Skeletal muscle cell (primary cell): ENCODE measurements around the gene NUDT2.
A peak's percentile ranks its signal among the peaks of the same experiment; 100 is the strongest.
"Not testable (repeated sequence)": the region's sequence is repeated elsewhere in the genome, so short reads cannot be mapped to it uniquely, and the experiment has no call there.

ENCODE experiments used
- DNase-seq: peaks from one replicate; pipeline ENCODE4 v3.0.0-alpha.2; 2010; ENCODE audit warnings: low read depth
- H3K4me3 ChIP-seq: 2 replicates; pipeline ENCODE4 v1.5.1; 2011; ENCODE audit warnings: low read depth, mild to moderate bottlenecking, control low read depth, low read length, moderate library complexity

NUDT2 gene

GRCh38 chr9:34328987-34329832 lies at the start of gene NUDT2, which contains the start of gene KIF24:
Gene NUDT2 (plus strand): TSS chr9:34329569. CDS start chr9:34339040, 9,471 bp downstream.
Gene KIF24 (minus strand): TSS chr9:34329268. CDS start chr9:34311346, 17,922 bp downstream.
- DNase-seq = peak; percentile 100
- H3K4me3 ChIP-seq = peak within 1 kb of the TSS; percentile 97

- DNase-seq = no peak
- H3K4me3 ChIP-seq = no peak overlapping the region
Measured at GRCh38 chr9:34282096-34282495, 47.3 kb upstream of the NUDT2 start.

GRCh38 chr9:34289159-34289558 lies 40.2 kb upstream of the NUDT2 start:
- no peak for DNase-seq
- H3K4me3 ChIP-seq = no peak overlapping the region

GRCh38 chr9:34291023-34291422 lies 38.3 kb upstream of the NUDT2 start:
- no peak for DNase-seq
- H3K4me3 ChIP-seq = no peak overlapping the region

- no peak overlapping the region for H3K4me3 ChIP-seq
- no peak for DNase-seq
Measured at GRCh38 chr9:34291423-34291822, 37.9 kb upstream of the NUDT2 start.

GRCh38 chr9:34292552-34292951 lies 36.8 kb upstream of the NUDT2 start:
- no peak overlapping the region for H3K4me3 ChIP-seq
- no peak for DNase-seq

GRCh38 chr9:34301064-34301463 lies 28.3 kb upstream of the NUDT2 start:
- H3K4me3 ChIP-seq, DNase-seq: not testable (repeated sequence)

GRCh38 chr9:34308316-34308715 lies 21.1 kb upstream of the NUDT2 start:
- not testable (repeated sequence) for DNase-seq, H3K4me3 ChIP-seq

- H3K4me3 ChIP-seq = no peak overlapping the region
- no peak for DNase-seq
Measured at GRCh38 chr9:34310215-34310614, 19.2 kb upstream of the NUDT2 start.

GRCh38 chr9:34311499-34312185 lies 17.7 kb upstream of the NUDT2 start:
- H3K4me3 ChIP-seq = no peak overlapping the region
- no peak for DNase-seq

- no peak for DNase-seq
- H3K4me3 ChIP-seq = no peak overlapping the region
Measured at GRCh38 chr9:34317436-34317835, 11.9 kb upstream of the NUDT2 start.

GRCh38 chr9:34318163-34318790 lies 11.1 kb upstream of the NUDT2 start:
- no peak for DNase-seq
- H3K4me3 ChIP-seq = no peak overlapping the region

- no peak for DNase-seq
- H3K4me3 ChIP-seq = no peak overlapping the region
Measured at GRCh38 chr9:34321451-34321850, 7.9 kb upstream of the NUDT2 start.

- no peak for DNase-seq
Measured at GRCh38 chr9:34322899-34323591, 6.3 kb upstream of the NUDT2 start.

GRCh38 chr9:34326690-34327089 lies 2.7 kb upstream of the NUDT2 start:
- no peak overlapping the region for H3K4me3 ChIP-seq
- no peak for DNase-seq

More at GRCh38 chr9:34322899-34323591, 6.3 kb upstream of the NUDT2 start:
- no peak overlapping the region for H3K4me3 ChIP-seq

- DNase-seq = no peak
- peak overlapping the region; percentile 65 for H3K4me3 ChIP-seq
Measured at GRCh38 chr9:34328500-34328986, 826 bp upstream of the NUDT2 start.

- H3K4me3 ChIP-seq = no peak overlapping the region
- no peak for DNase-seq
Measured at GRCh38 chr9:34331196-34331595, 1.8 kb downstream of the NUDT2 start.

GRCh38 chr9:34332076-34332964 lies 3.0 kb downstream of the NUDT2 start:
- no peak overlapping the region for H3K4me3 ChIP-seq
- no peak for DNase-seq
